PC-9 (cell line): Measurements from ENCODE around the gene SLC38A10. TPM values are rescaled to one million over a fixed set of nuclear protein-coding genes. Genes with fewer than 3 reads are reported as not detected.
A peak's percentile ranks its signal among the peaks of the same experiment; 100 is the strongest.

ENCODE experiments used
- BruUV-seq: library from RNA; stranded (reverse); fragments of 400-500 nt; replicated peaks from 2 replicates; lab custom pipeline; 2021; lab: Mats Ljungman, UMichigan
- CTCF ChIA-PET: fragments of 300-600 bp; sonication (Branson Sonifier 250); formaldehyde crosslinking; loops from one replicate; lab custom pipeline; 2022; ENCODE audit warnings: antibody characterized with exemption; lab: Charles Lee
- POLR2A ChIA-PET: fragments of 300-600 bp; sonication (Branson Sonifier 250); formaldehyde crosslinking; loops from one replicate; lab custom pipeline; 2022; ENCODE audit warnings: antibody characterized with exemption; ENCODE audit not compliant: unreplicated experiment; lab: Charles Lee
- DNase-seq, 2 experiments: peaks; one replicate each; pipeline versions ENCODE4 v3.0.0 to v3.0.0-alpha.2; 2015 to 2022; ENCODE audit warnings: mixed read lengths in 1 of 2
- H2AFZ ChIP-seq: fragments of 200-600 bp; sonication (generic); 2 replicates; pipeline ENCODE4 v1.8.1; 2017; ENCODE audit warnings: antibody characterized with exemption
- H3F3A ChIP-seq: fragments of 200-600 bp; sonication (generic); 2 replicates; pipeline ENCODE4 v1.8.1; 2017; ENCODE audit warnings: antibody characterized with exemption, mild to moderate bottlenecking, low read depth; ENCODE audit not compliant: insufficient read depth
- H3K27ac ChIP-seq: fragments of 200-600 bp; sonication (generic); 2 replicates; pipeline ENCODE4 v1.6.1; 2016; ENCODE audit warnings: mixed run types
- H3K27me3 ChIP-seq: fragments of 200-600 bp; sonication (generic); 2 replicates; pipeline ENCODE4 v1.6.1; 2016; ENCODE audit warnings: low read depth, mixed run types; ENCODE audit not compliant: insufficient read depth
- H3K36me3 ChIP-seq: fragments of 200-600 bp; sonication (generic); 2 replicates; pipeline ENCODE4 v1.6.1; 2016; ENCODE audit warnings: low read depth, mixed run types
- H3K4me1 ChIP-seq: fragments of 200-600 bp; sonication (generic); replicated peaks from 2 replicates; pipeline ENCODE4 v1.6.1; 2016; ENCODE audit warnings: mixed run types; ENCODE audit not compliant: insufficient read depth
- H3K4me2 ChIP-seq: fragments of 200-600 bp; sonication (generic); 2 replicates; pipeline ENCODE4 v1.6.1; 2017; ENCODE audit warnings: mixed run types
- H3K4me3 ChIP-seq: fragments of 200-600 bp; sonication (generic); 2 replicates; pipeline ENCODE4 v1.6.1; 2016; ENCODE audit warnings: mixed run types
- H3K79me2 ChIP-seq: fragments of 200-600 bp; sonication (generic); 2 replicates; pipeline ENCODE4 v1.6.1; 2017; ENCODE audit warnings: low read depth, mixed run types
- H3K9me2 ChIP-seq: fragments of 200-600 bp; sonication (generic); 2 replicates; pipeline ENCODE4 v1.8.1; 2017; ENCODE audit warnings: mild to moderate bottlenecking; ENCODE audit not compliant: insufficient read depth
- H3K9me3 ChIP-seq: fragments of 200-600 bp; sonication (generic); 2 replicates; pipeline ENCODE4 v1.8.1; 2016; ENCODE audit warnings: low read depth; ENCODE audit not compliant: insufficient read depth
- H4K20me1 ChIP-seq: fragments of 200-600 bp; sonication (generic); 2 replicates; pipeline ENCODE4 v1.8.1; 2017; ENCODE audit not compliant: insufficient read depth
- EZH2 ChIP-seq: fragments of 200-600 bp; sonication (generic); IDR thresholded peaks from 2 replicates; pipeline ENCODE4 v1.8.0; 2017; ENCODE audit warnings: antibody characterized with exemption, low read depth
- intact Hi-C: fragments of 100-400 bp; cut with micrococcal nuclease; formaldehyde crosslinking; loops from one replicate; pipeline ENCODE4 v1.10.0; 2022; ENCODE audit not compliant: unreplicated experiment
- total RNA-seq: library from RNA; stranded (reverse); gene quantifications from 2 replicates; pipeline ENCODE4 v1.2.3, GENCODE V29; 2021
- TF ChIP-seq, protein P1 (sequence below): fragments of 200-600 bp; sonication (generic); conservative IDR thresholded peaks from 2 replicates; pipeline ENCODE4 v1.6.1; 2017; ENCODE audit warnings: mixed run types, antibody characterized with exemption, mild to moderate bottlenecking, moderate library complexity

SLC38A10 gene
- total RNA-seq, 1 experiment from 2014 or later, result 127 TPM

DNA sequence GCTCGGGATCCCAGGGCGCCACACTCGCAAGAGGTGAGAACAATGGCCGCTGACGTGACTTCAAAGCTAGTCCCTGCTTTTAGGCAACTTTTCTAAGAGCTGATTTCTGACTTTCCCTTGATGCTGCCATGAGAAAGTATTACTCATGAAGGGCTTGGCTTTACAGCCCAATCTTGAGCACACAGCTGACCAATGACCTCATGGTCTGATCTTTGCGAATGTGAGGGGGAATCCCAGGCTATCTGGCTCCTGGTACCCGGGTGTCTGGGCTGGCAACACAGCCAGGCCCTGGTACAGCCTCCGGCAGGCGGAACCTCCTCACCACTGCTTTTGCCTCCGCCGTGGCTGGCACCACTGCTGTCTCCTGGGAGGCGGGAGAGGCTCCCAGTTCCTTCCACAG is 38.5 kb downstream of the SLC38A10 start:
- ChIA-PET POLR2A (no interaction called here), CTCF (no interaction called here)
- BruUV-seq, result no TSS peak
- no peaks in the 10 kb centered on the region for H3K36me3 ChIP-seq
- H3K9me2 ChIP-seq, result no peaks in the 10 kb centered on the region
- no peaks in the 10 kb centered on the region for H3K4me1 ChIP-seq
- no peak overlapping the region for H3K4me3 ChIP-seq
- no peak for TF ChIP-seq EZH2
- TF ChIP-seq, protein P1, sequence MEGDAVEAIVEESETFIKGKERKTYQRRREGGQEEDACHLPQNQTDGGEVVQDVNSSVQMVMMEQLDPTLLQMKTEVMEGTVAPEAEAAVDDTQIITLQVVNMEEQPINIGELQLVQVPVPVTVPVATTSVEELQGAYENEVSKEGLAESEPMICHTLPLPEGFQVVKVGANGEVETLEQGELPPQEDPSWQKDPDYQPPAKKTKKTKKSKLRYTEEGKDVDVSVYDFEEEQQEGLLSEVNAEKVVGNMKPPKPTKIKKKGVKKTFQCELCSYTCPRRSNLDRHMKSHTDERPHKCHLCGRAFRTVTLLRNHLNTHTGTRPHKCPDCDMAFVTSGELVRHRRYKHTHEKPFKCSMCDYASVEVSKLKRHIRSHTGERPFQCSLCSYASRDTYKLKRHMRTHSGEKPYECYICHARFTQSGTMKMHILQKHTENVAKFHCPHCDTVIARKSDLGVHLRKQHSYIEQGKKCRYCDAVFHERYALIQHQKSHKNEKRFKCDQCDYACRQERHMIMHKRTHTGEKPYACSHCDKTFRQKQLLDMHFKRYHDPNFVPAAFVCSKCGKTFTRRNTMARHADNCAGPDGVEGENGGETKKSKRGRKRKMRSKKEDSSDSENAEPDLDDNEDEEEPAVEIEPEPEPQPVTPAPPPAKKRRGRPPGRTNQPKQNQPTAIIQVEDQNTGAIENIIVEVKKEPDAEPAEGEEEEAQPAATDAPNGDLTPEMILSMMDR, result no peak
- H3K27ac ChIP-seq, result no peak overlapping the region
- no peaks in the 10 kb centered on the region for H3K79me2 ChIP-seq
- H3K4me2 ChIP-seq, result no peak overlapping the region
- H2AFZ ChIP-seq, result no peak overlapping the region
- no peaks in the 10 kb centered on the region for H3K27me3 ChIP-seq
- no peak for DNase-seq
- no peaks in the 10 kb centered on the region; the same call in 1 of the 2 replicates for H3F3A ChIP-seq
- intact Hi-C loops, result no loop called here
- H3K9me3 ChIP-seq, result no peaks in the 10 kb centered on the region
- H4K20me1 ChIP-seq, result no peaks in the 10 kb centered on the region; the same call in 1 of the 2 replicates

DNA sequence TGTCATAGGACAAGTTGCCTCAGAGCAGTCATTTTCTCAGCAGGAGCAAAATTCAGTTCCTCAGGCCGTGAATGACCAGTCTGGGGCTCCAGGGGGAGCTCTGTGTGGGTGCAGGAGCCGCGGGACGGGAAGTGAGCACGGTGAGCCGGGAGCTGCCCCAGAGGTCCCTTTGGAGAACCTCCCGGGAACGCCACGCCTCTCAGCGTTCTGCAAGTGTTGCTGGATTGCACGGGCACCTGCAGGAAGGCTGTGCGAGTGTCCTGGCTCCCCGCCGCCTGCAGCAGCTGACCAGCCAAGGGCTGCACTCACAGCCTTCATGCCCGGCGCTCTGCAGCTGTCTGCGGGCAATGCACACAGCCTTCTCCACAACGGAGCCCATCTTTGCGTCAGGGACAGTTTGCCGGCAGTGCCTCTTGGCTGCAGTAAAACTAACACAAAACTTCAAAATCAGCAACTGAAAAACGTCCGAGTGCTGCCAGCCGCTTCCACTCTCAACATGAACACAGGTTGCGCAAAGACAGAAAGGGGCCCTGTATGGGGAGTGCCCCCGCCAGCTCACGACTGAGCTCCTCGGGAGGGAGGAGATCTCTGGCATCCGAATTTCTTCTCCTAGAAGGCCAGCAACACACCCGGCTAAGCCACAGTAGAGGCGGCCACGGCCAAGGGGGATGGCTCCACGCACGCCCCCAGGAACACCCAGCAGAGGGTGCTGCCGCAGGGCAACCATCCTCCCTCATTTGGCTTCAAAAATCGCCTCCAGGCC is 40.0 kb downstream of the SLC38A10 start:
- no peaks in the 10 kb centered on the region for H3K4me1 ChIP-seq
- ChIA-PET POLR2A (interaction anchor here (0.6 to 0.7 kb wide), 2 partner anchors 140 to 387 kb away, joined by 4 to 5 read pairs; partner anchors contain the start of gene BAHCC1), CTCF (interaction anchor here (0.7 kb wide), 1 partner anchor 81 kb away, joined by 3 read pairs; no protein-coding TSS in a partner anchor)
- DNase-seq, result peak in 1 of 2 experiments; percentile 39
- no peak overlapping the region for H3K27ac ChIP-seq
- H3K4me2 ChIP-seq, result no peak overlapping the region
- intact Hi-C loops, result loop anchor here (5.0 kb wide), 1 partner anchor 142 kb away; the partner anchor contains the start of gene BAHCC1
- no peak overlapping the region for H3K4me3 ChIP-seq
- no peaks in the 10 kb centered on the region for H3K79me2 ChIP-seq
- TF ChIP-seq EZH2, result no peak
- TF ChIP-seq, protein P1, result no peak
- H3F3A ChIP-seq, result no peaks in the 10 kb centered on the region; the same call in 1 of the 2 replicates
- H4K20me1 ChIP-seq, result no peaks in the 10 kb centered on the region; the same call in 1 of the 2 replicates
- no peaks in the 10 kb centered on the region for H3K36me3 ChIP-seq
- no peak overlapping the region for H2AFZ ChIP-seq
- no peaks in the 10 kb centered on the region for H3K9me2 ChIP-seq
- H3K9me3 ChIP-seq, result no peaks in the 10 kb centered on the region
- H3K27me3 ChIP-seq, result no peaks in the 10 kb centered on the region
- BruUV-seq, result no TSS peak

DNA sequence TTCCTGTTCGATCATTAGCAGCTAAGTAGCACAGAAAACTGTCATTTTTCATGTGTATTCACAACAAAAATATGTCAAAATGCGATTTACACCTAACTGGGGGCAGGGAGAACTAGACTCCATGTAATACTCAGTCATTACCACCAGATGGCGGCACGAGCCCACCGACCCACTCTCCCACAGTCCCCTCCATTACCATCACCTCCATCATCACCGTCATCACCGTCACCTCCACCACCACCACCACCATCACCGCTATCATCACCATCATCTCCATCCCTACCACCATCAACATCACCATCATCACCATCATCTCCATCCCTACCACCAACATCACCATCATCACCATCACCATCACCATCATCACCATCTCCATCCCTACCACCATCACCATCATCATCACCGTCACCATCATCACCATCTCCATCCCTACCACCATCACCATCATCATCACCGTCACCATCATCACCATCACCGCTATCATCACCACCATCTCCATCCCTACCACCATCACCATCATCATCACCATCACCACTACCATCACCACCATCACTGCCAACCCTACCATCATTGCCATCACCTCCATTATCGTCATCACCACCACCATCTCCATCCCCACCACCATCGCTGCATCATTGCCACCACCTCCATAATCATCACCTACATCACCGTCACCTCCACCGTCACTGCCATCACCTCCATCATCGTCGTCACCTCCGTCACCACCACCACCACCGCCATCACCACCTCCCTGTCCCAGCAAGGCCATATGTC is 41.6 kb downstream of the SLC38A10 start:
- Histone ChIP-seq H3K27ac (no peak overlapping the region), H3K36me3 (no peaks in the 10 kb centered on the region), H3K9me3 (no peaks in the 10 kb centered on the region), H3K9me2 (no peaks in the 10 kb centered on the region), H3K4me2 (no peak overlapping the region), H2AFZ (no peak overlapping the region), H3F3A (no peaks in the 10 kb centered on the region; the same call in 1 of the 2 replicates), H3K27me3 (no peaks in the 10 kb centered on the region), H4K20me1 (no peaks in the 10 kb centered on the region; the same call in 1 of the 2 replicates), H3K4me1 (no peaks in the 10 kb centered on the region), H3K79me2 (no peaks in the 10 kb centered on the region), H3K4me3 (no peak overlapping the region)
- POLR2A ChIA-PET, result interaction anchor here (0.6 kb wide), 1 partner anchor 262 kb away, joined by 3 read pairs; no protein-coding TSS in a partner anchor
- CTCF ChIA-PET, result interaction anchor here (0.6 kb wide), 1 partner anchor 176 kb away, joined by 5 read pairs; no protein-coding TSS in a partner anchor
- TF ChIP-seq, protein P1, result peak; percentile 79
- no peak for TF ChIP-seq EZH2
- no TSS peak for BruUV-seq
- peak in 1 of 2 experiments; percentile 51 for DNase-seq
- intact Hi-C loops, result loop anchor here (1.0 to 5.0 kb wide), 3 partner anchors 144 to 348 kb away; partner anchors contain the start of gene BAHCC1
